Skin of body (tissue), 3 donors: ENCODE data around the gene GCN1. TPM values are rescaled to one million over a fixed set of nuclear protein-coding genes. Genes with fewer than 3 reads are reported as not detected.

Experiments used
- DNase-seq: peaks from one replicate; lab custom pipeline; 2025; lab: John Stamatoyannopoulos, UW
- small RNA-seq: library from RNA; depleted of rRNA; stranded (forward); fragments of <200 nt; gene quantifications from one replicate; pipeline ENCODE3, GENCODE V24; 2014; ENCODE audit warnings: low replicate concordance
- total RNA-seq: library from RNA; depleted of rRNA; stranded (reverse); fragments of >200 nt; gene quantifications from one replicate; pipeline ENCODE4 v1.2.3, GENCODE V29; 2014

Gene GCN1
- total RNA-seq, 1 donor from 2014 or later, result 113 TPM

- no peak for DNase-seq
Observed at GRCh38 chr12:120077260-120077659, 117.3 kb downstream of the GCN1 start.

Small RNA genes lying within 50 kb of the gene (small RNA-seq; reads per million reads assigned to genes)
- gene MIR4498, result not detected

Other genes starting within 250 kb of the GCN1 start
- gene BICDL1, start 205.5 kb downstream of the GCN1 start, total RNA-seq, result 22.5 TPM
- 14.6 TPM for gene RAB35, start 78.0 kb downstream of the GCN1 start, total RNA-seq
- 2,033 TPM for gene RPLP0, start 6.4 kb upstream of the GCN1 start, total RNA-seq
- 30.5 TPM for gene PXN, start 71.0 kb upstream of the GCN1 start, total RNA-seq
- gene RNU4-2, start 97.2 kb upstream of the GCN1 start, total RNA-seq, result under 0.01 TPM
- gene RNU4-1, start 98.5 kb upstream of the GCN1 start, total RNA-seq, result under 0.01 TPM
- 3.3 TPM for gene SIRT4, start 107.6 kb upstream of the GCN1 start, total RNA-seq
- gene PLA2G1B, start 133.1 kb upstream of the GCN1 start, total RNA-seq, result not detected
- 0.99 TPM for gene MSI1, start 174.4 kb upstream of the GCN1 start, total RNA-seq
- gene COX6A1, start 243.4 kb upstream of the GCN1 start, total RNA-seq, result 242 TPM